ENCODE measurements around the gene ESYT2. TPM values are rescaled to one million over a fixed set of nuclear protein-coding genes. Genes with fewer than 3 reads are reported as not detected.

The ESYT2 gene
- total RNA-seq, 2 donors from 2014 or later: 30.7 to 36.9 TPM

GRCh38 chr7:158825628-158826289 is 3.5 kb downstream of the ESYT2 start:
- 90 to 96% methylated on average over 2 to 4 of the region's 8 CpGs for WGBS, 2 experiments (ENCODE audit: insufficient coverage in 1 of 2, insufficient read length in 1 of 2)
- Histone ChIP-seq H3K36me3 (ENCODE audit: control insufficient read depth, insufficient read depth, low read length) (no peaks in the 10 kb centered on the region), H3K27me3 (ENCODE audit: control insufficient read depth, insufficient read depth, low read length, poor library complexity, severe bottlenecking) (no peaks in the 10 kb centered on the region), H3K27ac (ENCODE audit: low read depth, low read length) (no peak overlapping the region), H3K4me3 (ENCODE audit: low read length) (no peak overlapping the region), H3K9me3 (ENCODE audit: control insufficient read depth, low read length) (no peaks in the 10 kb centered on the region), H3K4me1 (ENCODE audit: control insufficient read depth, insufficient read depth, low read length) (peaks cover 2% of the 10 kb centered on the region), H3K9ac (ENCODE audit: extremely low read depth, low read length, poor library complexity, severe bottlenecking) (no peak overlapping the region)
- H3K4me3 Mint-ChIP-seq: no peak overlapping the region
- TF ChIP-seq CTCF (conservative IDR thresholded peaks at IDR 0.05): no peak
- no peak for DNase-seq
- no peaks in the 10 kb centered on the region for H3K36me3 Mint-ChIP-seq (ENCODE audit: low read depth)
- peaks cover 23% of the 10 kb centered on the region for H3K4me1 Mint-ChIP-seq
- H3K27me3 Mint-ChIP-seq (ENCODE audit: insufficient read depth): no peaks in the 10 kb centered on the region
- no peaks in the 10 kb centered on the region for H3K9me3 Mint-ChIP-seq
- no peak overlapping the region for H3K27ac Mint-ChIP-seq

GRCh38 chr7:158824028-158824427 is 5.3 kb downstream of the ESYT2 start:
- Mint-ChIP-seq H3K27ac (no peak overlapping the region), H3K36me3 (ENCODE audit: low read depth) (no peaks in the 10 kb centered on the region), H3K4me1 (peaks cover 26% of the 10 kb centered on the region), H3K4me3 (no peak overlapping the region), H3K9me3 (no peaks in the 10 kb centered on the region), H3K27me3 (ENCODE audit: insufficient read depth) (no peaks in the 10 kb centered on the region)
- WGBS, 2 experiments (ENCODE audit: insufficient coverage in 1 of 2, insufficient read length in 1 of 2): 40 to 69% methylated on average over 2 to 4 of the region's 4 CpGs
- DNase-seq: peak; percentile 5
- H3K4me3 ChIP-seq (ENCODE audit: low read length): no peak overlapping the region
- no peak for TF ChIP-seq CTCF (conservative IDR thresholded peaks at IDR 0.05)
- no peak overlapping the region for H3K9ac ChIP-seq (ENCODE audit: extremely low read depth, low read length, poor library complexity, severe bottlenecking)
- H3K27ac ChIP-seq (ENCODE audit: low read depth, low read length): no peak overlapping the region
- H3K36me3 ChIP-seq (ENCODE audit: control insufficient read depth, insufficient read depth, low read length): no peaks in the 10 kb centered on the region
- H3K9me3 ChIP-seq (ENCODE audit: control insufficient read depth, low read length): no peaks in the 10 kb centered on the region
- no peaks in the 10 kb centered on the region for H3K27me3 ChIP-seq (ENCODE audit: control insufficient read depth, insufficient read depth, low read length, poor library complexity, severe bottlenecking)
- H3K4me1 ChIP-seq (ENCODE audit: control insufficient read depth, insufficient read depth, low read length): peaks cover under 1% of the 10 kb centered on the region

- Histone ChIP-seq H3K9me3 (ENCODE audit: control insufficient read depth, low read length) (no peaks in the 10 kb centered on the region), H3K9ac (ENCODE audit: extremely low read depth, low read length, poor library complexity, severe bottlenecking) (no peak overlapping the region), H3K36me3 (ENCODE audit: control insufficient read depth, insufficient read depth, low read length) (no peaks in the 10 kb centered on the region), H3K27ac (ENCODE audit: low read depth, low read length) (no peak overlapping the region), H3K27me3 (ENCODE audit: control insufficient read depth, insufficient read depth, low read length, poor library complexity, severe bottlenecking) (no peaks in the 10 kb centered on the region), H3K4me1 (ENCODE audit: control insufficient read depth, insufficient read depth, low read length) (peaks cover 5% of the 10 kb centered on the region), H3K4me3 (ENCODE audit: low read length) (no peak overlapping the region)
- no peak for TF ChIP-seq CTCF (conservative IDR thresholded peaks at IDR 0.05)
- Mint-ChIP-seq H3K36me3 (ENCODE audit: low read depth) (no peaks in the 10 kb centered on the region), H3K27me3 (ENCODE audit: insufficient read depth) (no peaks in the 10 kb centered on the region), H3K27ac (peak overlapping the region; percentile 33), H3K4me1 (peaks cover 36% of the 10 kb centered on the region), H3K9me3 (no peaks in the 10 kb centered on the region), H3K4me3 (no peak overlapping the region)
- WGBS, 2 experiments (ENCODE audit: insufficient coverage in 1 of 2, insufficient read length in 1 of 2): 83 to 92% methylated on average over 8 to 14 of the region's 14 CpGs
- DNase-seq: peak; percentile 46
These were observed 7.9 kb downstream of the ESYT2 start for GRCh38 chr7:158821171-158822031.
